Right atrium auricular region (tissue), 2 donors: ENCODE measurements around the gene INTS11. TPM values are rescaled to one million over a fixed set of nuclear protein-coding genes. Genes with fewer than 3 reads are reported as not detected.
A peak's percentile ranks its signal among the peaks of the same experiment; 100 is the strongest.
"Not testable (repeated sequence)": the region's sequence is repeated elsewhere in the genome, so short reads cannot be mapped to it uniquely, and the experiment has no call there.

Source experiments
- DNase-seq: peaks from one replicate; pipeline ENCODE4 v3.0.0-alpha.2; 2019; ENCODE audit warnings: low spot score
- H3K27ac ChIP-seq, 2 donors: fragments of 200-600 bp; sonication (generic); 1 replicate in 1 of 2; 2 replicates in 1 of 2; pipeline ENCODE4 v1.5.1; 2016 to 2019
- H3K27me3 ChIP-seq, 2 donors: fragments of 200-600 bp; sonication (generic); one replicate each; pipeline versions ENCODE4 v1.5.1 to v1.6.0; 2017 to 2019
- H3K36me3 ChIP-seq: fragments of 200-600 bp; sonication (generic); one replicate; pipeline ENCODE4 v1.5.1; 2016
- H3K4me1 ChIP-seq, 2 donors: fragments of 200-600 bp; sonication (generic); one replicate each; pipeline versions ENCODE4 v1.5.1 to v1.6.0; 2017 to 2019
- H3K4me3 ChIP-seq, 2 donors: fragments of 200-600 bp; sonication (generic); 1 replicate in 1 of 2; 2 replicates in 1 of 2; pipeline ENCODE4 v1.5.1; 2017 to 2019; ENCODE audit warnings: mild to moderate bottlenecking in 1 of 2, moderate library complexity in 1 of 2
- H3K9me3 ChIP-seq, 2 donors: fragments of 200-600 bp; sonication (generic); one replicate each; pipeline ENCODE4 v1.5.1; 2019
- CTCF ChIP-seq, 2 donors: fragments of 200-600 bp; sonication (generic); IDR thresholded peaks; one replicate each; pipeline ENCODE4 v1.5.1; 2019; ENCODE audit warnings: antibody characterized with exemption in 2 of 2
- total RNA-seq, 2 donors: library from RNA; depleted of rRNA; stranded (reverse); fragments of >200 nt; gene quantifications; one replicate each; pipeline ENCODE4 v1.1.0, GENCODE V29; 2016

INTS11 gene
- total RNA-seq, 2 donors from 2014 or later, result 59.6 to 65.2 TPM

- H3K4me3 ChIP-seq, result no peak overlapping the region
- DNase-seq, result peak; percentile 88
- peaks cover 0 to 36% of the 10 kb centered on the region in 2 donors for H3K4me1 ChIP-seq
- peak overlapping the region; percentile 61 to 83 for H3K27ac ChIP-seq
- H3K36me3 ChIP-seq, result peaks cover 53% of the 10 kb centered on the region
- no peaks in the 10 kb centered on the region for H3K27me3 ChIP-seq
- no peaks in the 10 kb centered on the region for H3K9me3 ChIP-seq
- no peak for TF ChIP-seq CTCF (IDR thresholded peaks at IDR 0.05)
These were observed 6.3 kb downstream of the INTS11 start for GRCh38 chr1:1318131-1318652.

DNA sequence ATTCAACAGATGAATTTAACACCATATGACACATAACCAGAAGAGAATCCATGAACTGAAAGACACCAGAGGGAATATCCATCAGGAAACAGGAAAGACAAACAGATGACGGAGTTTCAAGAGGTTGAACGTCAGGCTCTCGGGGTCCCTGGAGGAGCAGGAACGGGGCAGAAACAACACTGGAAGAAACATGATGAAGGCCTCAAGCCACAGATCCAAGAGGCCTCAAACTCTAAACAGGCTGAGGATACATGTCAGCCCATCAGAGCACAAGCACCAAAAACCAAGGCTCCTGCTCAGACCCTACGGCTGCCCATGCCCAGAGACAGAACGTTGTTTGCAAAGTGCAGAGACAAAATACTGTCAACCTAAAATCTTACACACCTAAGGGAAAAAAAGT, 7.0 kb downstream of the INTS11 start:
- Histone ChIP-seq H3K36me3 (peaks cover 60% of the 10 kb centered on the region), H3K9me3 (no peaks in the 10 kb centered on the region), H3K27me3 (no peaks in the 10 kb centered on the region), H3K4me1 (peaks cover 0 to 28% of the 10 kb centered on the region in 2 donors), H3K4me3 (no peak overlapping the region), H3K27ac (peak overlapping the region; percentile 61 to 83)
- no peak for DNase-seq
- TF ChIP-seq CTCF (IDR thresholded peaks at IDR 0.05), result no peak

GRCh38 chr1:1316199-1316598, 8.3 kb downstream of the INTS11 start:
- H3K4me3 ChIP-seq, H3K9me3 ChIP-seq, DNase-seq, H3K27me3 ChIP-seq, H3K27ac ChIP-seq: not testable (repeated sequence)
- Histone ChIP-seq H3K4me1 (peaks cover 0 to 16% of the 10 kb centered on the region in 2 donors), H3K36me3 (peaks cover 69% of the 10 kb centered on the region)

GRCh38 chr1:1315435-1315954, 9.0 kb downstream of the INTS11 start:
- Histone ChIP-seq H3K9me3 (no peaks in the 10 kb centered on the region), H3K36me3 (peaks cover 73% of the 10 kb centered on the region), H3K27ac (no peak overlapping the region), H3K4me1 (peaks cover 0 to 9% of the 10 kb centered on the region in 2 donors), H3K27me3 (no peaks in the 10 kb centered on the region), H3K4me3 (no peak overlapping the region)
- no peak for DNase-seq
- no peak for TF ChIP-seq CTCF (IDR thresholded peaks at IDR 0.05)

DNA sequence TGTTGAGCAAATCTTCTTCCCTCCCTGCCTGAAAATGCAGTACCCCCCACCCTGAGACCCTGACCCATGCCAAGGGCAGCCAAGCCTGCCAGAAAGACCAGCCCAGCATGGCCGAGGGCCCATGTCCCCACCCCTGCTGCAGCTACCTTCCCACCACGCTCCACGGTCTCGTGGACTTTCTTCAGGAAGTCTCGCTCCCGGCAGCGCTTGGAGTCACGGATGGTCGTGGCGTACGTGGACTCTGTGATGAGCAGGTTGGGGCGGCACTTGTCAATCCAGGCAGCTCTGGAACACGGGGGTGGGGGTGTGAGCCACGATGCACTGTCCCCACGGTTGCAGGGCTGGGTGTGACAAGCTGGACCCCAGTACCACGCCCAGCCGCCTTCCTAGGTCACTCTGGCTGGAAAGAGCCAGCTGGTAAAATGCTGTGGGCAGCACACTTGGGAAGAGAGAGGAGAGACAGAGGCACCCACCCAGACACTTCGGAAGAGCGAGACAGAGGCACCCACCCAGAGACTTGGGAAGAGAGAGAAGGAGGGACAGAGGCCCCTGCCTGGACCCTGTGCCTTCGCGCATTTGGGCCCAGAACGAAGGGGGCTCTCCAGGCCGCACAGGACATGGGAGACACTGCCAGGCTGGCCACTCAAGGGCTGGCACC, 9.7 kb downstream of the INTS11 start:
- DNase-seq, result no peak
- peaks cover 0 to 12% of the 10 kb centered on the region in 2 donors for H3K4me1 ChIP-seq
- no peak overlapping the region for H3K4me3 ChIP-seq
- H3K27me3 ChIP-seq, result no peaks in the 10 kb centered on the region
- no peak overlapping the region for H3K27ac ChIP-seq
- H3K9me3 ChIP-seq, result no peaks in the 10 kb centered on the region
- peaks cover 66% of the 10 kb centered on the region for H3K36me3 ChIP-seq
- no peak for TF ChIP-seq CTCF (IDR thresholded peaks at IDR 0.05)

- DNase-seq, result no peak
- no peaks in the 10 kb centered on the region for H3K27me3 ChIP-seq
- H3K9me3 ChIP-seq, result no peaks in the 10 kb centered on the region
- H3K4me1 ChIP-seq, result peaks cover 0 to 18% of the 10 kb centered on the region in 2 donors
- H3K36me3 ChIP-seq, result peaks cover 60% of the 10 kb centered on the region
- H3K27ac ChIP-seq, result no peak overlapping the region
- no peak for TF ChIP-seq CTCF (IDR thresholded peaks at IDR 0.05)
- H3K4me3 ChIP-seq, result no peak overlapping the region
These were observed 10.2 kb downstream of the INTS11 start for GRCh38 chr1:1314237-1314586.
